HG02884 (cell line): ENCODE data around the gene LEMD3.

Experiments
- ATAC-seq: cut with Tn5 transposase; IDR thresholded peaks from one replicate; pipeline ENCODE4 v1.9.1; 2021; ENCODE audit warnings: mild to moderate bottlenecking, moderate library complexity; ENCODE audit not compliant: unreplicated experiment

LEMD3 gene

DNA sequence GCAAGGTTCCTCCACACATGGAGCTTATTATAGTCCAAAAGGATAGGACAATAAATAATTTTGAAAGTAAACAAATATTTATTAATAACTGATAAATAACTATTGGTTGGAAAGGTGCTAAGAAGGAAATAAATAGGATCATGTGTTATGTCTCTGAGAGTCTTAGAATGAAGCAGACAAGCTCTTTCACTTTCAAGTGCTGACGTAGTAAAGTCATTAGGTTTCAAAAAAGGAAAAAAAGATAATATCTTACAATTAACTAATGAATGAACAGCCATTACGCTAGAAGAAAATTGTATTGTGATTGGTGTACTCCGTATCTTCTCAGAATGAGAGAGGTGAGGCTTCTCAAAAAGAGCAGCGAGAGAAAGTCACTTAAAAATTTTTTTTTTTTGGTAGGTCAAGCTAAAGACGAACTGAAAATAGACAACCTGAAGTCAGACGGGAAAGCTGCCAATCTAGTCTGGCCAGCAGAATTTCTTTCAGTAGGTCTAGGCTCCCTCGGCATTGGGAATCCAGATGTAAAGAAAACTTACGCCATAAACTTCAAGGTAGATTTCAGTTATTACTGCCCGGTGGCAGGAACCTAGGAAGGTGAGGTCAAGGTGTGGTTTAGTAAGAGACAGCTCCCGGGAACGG, 583 bp upstream of the LEMD3 start:
- ATAC-seq = no peak

GRCh38 chr12:65170209-65170881, 962 bp downstream of the LEMD3 start:
- peak; percentile 43 for ATAC-seq

GRCh38 chr12:65171073-65171472, 1.7 kb downstream of the LEMD3 start:
- ATAC-seq = no peak

- no peak for ATAC-seq
Measured at GRCh38 chr12:65171870-65172269, 2.5 kb downstream of the LEMD3 start.

DNA sequence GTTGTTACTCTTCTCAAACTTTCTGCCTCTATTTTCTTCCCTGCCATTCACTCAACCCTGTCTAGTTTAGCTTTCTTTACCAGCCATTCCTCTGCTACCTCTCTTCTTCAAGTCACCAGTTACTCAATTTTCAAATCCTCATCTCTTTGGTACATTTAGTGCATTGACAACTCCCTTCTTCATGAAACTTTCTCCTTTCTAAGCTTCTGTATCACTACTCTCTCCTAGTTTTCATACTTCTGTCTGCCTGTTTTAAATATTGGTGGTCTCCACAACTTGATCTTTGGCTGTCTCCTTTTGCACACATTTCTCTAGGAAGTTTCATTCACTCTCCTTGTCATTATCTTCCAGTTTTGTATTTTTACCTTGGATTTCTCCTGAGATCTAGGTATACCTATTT, 6.0 kb downstream of the LEMD3 start:
- no peak for ATAC-seq

DNA sequence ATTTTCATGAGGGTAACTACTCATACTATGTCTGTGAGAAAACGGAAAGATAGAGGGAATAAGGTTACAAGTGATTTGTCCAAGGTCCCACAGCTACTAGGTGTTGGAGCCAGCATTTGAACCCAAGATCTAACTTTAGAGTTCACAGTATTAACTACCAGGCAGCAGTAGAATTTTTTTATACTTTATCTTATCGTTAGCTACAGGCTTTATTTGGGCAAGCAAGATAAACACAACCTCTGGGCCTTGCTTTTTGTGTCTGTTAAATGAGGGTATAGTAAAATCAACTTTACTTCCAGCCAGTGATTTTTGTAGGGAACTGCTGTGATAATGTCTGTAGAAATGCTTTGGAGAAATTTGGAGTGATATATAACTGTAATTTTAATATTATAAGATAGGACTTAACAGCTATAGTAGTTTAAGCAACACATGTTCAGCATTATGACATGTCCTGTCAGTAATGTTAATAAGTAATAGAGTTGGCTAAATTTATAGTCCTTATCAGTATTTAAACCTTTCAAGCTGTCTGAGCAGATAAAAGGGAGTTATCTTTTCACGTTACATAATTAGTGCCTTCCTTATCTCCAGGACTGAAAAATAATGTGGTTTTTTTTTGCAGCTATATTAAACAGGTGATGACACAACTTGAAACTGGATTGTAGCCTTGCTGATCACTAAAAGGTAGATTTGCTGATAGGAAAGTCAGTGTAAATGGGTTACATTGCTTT, 12.8 kb downstream of the LEMD3 start:
- ATAC-seq = no peak

DNA sequence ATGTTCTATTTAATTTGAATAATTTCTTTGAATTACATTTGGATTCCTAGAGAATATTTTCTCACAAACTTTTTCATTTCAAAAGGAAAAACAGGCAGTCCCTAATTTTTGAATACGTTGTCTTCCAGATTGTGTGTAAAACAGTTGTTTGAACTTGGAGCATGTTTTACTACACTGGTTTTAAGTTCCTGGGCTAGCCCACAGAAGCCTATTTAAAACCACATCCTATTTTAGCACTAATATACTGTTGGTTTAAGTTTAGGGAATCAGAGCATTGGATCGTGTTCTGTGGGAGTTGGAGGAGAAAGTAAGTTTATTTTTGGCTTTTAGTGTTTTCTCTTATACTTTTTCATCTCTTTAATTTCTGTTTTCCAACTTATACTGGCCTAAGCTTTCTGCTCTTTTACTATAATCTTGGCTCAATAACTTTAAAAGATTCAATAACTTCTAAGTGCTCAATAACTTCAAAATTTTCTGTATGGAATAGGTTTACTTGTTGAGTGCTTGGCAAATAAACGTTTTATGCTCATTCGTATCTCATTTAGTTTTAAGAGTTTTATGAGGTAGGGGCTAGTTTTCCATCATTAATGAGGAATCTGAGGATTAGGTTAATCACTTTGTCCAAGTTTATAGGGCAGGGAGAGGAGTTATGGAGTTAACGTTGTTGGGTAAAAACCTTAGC, 14.9 kb downstream of the LEMD3 start:
- ATAC-seq = no peak

- no peak for ATAC-seq
Measured at GRCh38 chr12:65184858-65185229, 15.5 kb downstream of the LEMD3 start.

GRCh38 chr12:65187665-65188064, 18.3 kb downstream of the LEMD3 start:
- ATAC-seq = no peak

DNA sequence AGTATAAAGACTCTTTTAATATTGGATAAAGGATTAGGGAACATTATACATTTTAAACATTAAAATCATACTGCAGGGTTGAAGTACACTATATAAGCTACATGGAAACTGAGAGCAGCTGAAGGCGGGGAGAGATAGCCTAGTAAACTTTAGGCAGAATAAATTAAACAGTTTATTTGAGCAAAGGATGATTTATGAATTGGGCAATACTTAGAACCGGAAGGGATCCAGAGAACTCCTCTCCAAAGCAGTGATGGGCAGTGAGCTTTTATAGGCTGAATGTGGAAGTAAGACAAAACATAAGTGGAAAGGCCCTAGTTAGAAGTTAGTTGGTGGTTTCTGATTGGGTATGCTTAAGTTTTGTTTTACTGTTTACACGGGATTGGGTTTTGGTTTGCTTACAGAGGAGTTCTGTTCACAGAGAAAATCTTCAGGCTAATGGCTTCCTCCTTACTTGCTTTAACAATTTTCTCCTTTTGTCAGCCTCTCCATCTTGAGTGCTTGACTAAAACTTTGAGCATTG, 18.9 kb downstream of the LEMD3 start:
- ATAC-seq = peak; percentile 39

GRCh38 chr12:65189028-65189718, 19.8 kb downstream of the LEMD3 start:
- peak; percentile 95 for ATAC-seq

GRCh38 chr12:65192963-65193516, 23.7 kb downstream of the LEMD3 start:
- ATAC-seq = no peak

- ATAC-seq = no peak
Measured at GRCh38 chr12:65194949-65195348, 25.6 kb downstream of the LEMD3 start.

DNA sequence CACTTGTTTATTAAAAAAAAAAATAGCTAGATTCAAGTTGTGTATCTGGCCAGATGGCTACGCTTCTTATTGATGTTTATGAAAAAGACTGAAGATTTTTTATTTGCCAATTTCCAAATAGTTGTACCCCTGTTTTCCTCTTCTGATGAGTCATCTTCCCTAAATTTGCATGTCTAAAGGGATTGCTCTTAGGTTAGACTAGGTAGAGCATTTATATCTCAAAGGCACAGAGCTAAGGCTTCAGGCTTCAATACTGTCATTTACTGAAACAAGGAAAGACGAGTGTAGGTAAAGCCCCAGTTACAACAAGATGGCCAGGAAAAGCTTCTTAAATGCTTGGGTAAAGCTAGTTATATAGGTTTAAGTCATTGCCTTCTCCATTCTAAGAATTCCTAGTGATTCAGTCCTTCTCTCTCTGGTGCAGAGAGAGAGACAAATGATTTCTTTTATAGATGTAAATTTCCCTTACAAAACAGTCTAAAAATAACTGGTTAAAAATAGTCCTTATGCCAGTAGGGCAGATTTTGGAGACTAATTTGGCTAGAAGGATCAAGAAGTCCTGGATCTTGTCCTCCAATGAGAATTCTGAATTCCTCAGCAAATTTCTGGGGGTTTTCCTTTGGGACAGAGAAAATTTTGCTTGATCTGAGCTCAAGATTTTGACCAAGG, 26.1 kb downstream of the LEMD3 start:
- no peak for ATAC-seq

DNA sequence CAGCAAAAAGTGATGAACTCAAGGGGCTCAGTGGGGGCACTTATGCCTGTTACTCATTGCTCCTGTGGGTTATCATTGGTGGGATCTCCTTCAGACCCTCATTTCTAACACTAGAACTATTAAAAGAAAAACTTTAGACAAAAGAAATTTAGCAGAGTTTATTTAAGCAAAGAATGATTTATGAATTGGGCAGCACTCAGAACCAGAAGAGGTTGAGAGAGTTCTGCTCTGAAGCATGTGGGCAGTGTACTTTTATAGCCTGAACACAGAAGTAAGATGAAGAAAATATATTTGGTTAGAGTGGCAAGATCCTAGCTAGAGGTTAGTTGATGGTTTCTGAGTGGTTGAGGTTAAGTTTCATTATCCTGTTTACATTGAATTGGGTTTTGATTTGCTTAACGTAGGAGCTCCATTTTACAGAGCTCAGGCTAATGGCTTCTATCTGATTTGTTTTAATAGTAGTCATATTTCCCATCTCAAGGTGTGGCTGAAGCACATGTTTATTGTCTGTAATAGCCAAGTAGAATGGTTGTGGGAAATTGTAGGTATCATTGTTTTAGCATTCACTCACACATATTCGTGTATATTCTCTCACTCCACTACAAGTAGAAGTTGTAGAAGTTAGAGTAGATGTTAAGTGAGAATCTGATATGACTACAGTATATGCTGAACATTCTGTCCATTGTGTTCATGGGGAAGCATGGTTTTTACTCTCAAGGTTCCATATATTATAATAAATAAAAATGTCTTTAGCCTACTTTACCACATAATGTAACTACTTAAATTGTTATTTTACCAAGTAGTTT, 27.6 kb downstream of the LEMD3 start:
- no peak for ATAC-seq

DNA sequence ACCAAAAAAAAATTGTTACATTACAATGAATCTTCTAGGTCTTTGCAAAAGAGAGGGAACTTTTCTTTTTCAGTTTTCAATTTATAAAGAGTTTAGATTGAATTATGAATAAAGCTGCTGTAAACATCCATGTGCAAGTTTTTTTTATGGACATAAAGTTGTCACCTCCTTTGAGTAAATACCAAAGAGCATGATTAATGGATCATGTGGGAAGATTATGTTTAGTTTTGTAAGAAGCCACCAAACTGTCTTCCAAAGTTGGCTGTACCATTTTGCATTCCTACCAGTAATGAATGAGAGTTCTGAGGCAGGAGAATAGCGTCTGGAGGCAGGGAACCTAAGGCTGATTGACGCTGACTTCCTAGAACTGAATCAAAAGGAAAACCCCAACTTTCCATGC, 30.2 kb downstream of the LEMD3 start:
- ATAC-seq = no peak

DNA sequence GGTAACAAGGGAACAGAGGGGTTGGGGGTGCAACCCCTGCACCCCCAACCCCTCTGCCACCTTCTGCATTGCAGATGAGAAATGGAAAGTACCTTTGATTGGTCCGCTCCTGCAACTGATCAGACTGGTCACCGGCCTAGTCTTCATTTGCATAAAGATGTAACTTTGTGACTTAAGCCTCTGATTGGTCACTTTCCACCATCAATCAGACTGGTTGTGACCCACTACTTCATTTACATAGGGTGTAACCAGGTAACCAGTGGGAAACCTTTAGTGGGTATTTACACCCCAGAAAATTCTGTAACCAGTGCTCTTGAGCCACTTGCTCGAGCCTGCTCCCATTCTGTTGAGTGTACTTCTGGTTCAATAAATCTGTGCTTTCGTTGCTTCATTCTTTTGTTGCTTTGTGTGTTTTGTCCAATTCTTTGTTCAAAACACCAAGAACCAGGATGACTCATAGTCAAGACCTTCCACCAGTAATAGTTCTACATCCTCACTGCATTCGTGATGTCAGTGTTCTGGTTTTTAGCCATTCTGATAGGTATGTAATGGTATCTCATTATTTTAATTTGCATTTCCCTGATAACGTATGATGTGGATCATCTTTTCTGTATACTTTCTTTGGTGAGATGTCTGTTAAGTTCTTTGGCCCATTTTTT, 30.8 kb downstream of the LEMD3 start:
- ATAC-seq = no peak

DNA sequence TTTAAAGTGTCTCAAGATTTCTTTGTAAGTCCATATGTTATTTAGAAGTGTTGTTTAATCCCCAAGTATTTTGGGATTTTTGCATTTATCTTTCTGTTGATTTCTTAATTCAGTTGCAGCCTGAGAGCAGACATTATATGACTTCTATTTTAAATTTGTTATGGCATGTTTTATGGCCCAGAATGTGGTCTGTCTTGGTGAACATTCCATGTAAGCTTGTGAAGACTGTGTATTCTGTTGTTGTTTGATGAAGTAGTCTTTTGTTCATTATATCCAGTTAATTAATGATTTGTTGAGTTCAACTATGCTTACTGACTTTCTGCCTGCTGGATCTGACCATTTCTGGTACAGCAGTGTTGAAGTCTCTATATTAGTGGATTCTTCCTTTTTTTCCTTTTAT, 34.0 kb downstream of the LEMD3 start:
- ATAC-seq = no peak
